ENCODE data around the gene APC.

APC gene

DNA sequence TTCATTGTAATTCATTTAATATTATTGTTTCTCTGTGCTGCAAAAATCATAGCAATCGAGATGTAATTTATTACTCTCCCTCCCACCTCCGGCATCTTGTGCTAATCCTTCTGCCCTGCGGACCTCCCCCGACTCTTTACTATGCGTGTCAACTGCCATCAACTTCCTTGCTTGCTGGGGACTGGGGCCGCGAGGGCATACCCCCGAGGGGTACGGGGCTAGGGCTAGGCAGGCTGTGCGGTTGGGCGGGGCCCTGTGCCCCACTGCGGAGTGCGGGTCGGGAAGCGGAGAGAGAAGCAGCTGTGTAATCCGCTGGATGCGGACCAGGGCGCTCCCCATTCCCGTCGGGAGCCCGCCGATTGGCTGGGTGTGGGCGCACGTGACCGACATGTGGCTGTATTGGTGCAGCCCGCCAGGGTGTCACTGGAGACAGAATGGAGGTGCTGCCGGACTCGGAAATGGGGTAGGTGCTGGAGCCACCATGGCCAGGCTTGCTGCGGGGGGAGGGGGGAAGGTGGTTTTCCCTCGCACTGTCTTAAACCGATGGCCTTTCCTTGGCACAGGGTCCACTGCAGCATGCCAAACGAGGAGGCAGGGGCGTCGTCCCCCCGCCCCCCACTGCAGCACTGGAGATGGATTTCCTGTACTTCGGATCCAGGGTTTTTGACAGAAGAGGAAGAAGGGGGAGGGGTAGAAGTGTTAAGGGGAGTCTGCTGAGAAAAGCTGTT lies at the start of gene APC:
APC (plus strand) TSS at position 423 of the 728 bp plus-strand sequence. CDS start 17,006 bp downstream, outside the sequence.
- in situ Hi-C loops (cut with HindIII; ENCODE audit: low sequenced_read_pairs), result no loop called here

DNA sequence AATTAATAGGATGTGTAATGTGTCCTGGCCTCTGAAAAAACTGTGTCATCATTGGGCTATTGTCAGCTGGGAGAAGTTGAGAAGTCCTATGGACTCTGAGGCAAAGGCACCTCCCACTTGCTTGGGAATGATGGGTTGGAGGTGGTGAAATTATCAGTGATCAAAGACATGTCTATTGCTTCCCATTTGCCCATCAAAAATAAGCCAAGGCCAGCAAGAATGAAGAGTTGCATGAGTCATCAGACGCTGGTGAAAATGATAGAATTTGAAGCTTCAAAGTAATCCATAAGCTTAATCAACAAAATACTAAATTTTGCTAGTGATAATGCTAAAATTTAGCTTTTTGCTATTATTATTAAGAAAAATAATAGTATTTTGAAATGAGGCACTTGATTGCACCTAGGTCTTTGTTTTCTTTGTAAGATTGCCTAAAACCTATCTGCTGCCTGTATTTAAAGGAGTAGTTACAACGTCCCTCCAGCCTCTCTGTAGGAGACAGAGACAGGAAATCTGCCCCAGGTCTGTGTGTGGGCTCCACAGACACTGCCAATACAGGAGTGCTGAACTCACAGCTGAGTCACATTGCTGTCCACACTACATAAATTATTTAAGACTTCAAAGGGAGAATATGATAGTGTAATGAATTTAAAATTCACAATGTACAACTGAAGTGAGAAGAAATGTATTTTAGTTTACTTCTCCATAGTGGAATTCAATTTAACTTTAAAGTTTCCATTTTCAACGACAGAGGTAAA lies 48.4 kb upstream of the APC start:
- in situ Hi-C loops (cut with HindIII; ENCODE audit: low sequenced_read_pairs), result no loop called here

DNA sequence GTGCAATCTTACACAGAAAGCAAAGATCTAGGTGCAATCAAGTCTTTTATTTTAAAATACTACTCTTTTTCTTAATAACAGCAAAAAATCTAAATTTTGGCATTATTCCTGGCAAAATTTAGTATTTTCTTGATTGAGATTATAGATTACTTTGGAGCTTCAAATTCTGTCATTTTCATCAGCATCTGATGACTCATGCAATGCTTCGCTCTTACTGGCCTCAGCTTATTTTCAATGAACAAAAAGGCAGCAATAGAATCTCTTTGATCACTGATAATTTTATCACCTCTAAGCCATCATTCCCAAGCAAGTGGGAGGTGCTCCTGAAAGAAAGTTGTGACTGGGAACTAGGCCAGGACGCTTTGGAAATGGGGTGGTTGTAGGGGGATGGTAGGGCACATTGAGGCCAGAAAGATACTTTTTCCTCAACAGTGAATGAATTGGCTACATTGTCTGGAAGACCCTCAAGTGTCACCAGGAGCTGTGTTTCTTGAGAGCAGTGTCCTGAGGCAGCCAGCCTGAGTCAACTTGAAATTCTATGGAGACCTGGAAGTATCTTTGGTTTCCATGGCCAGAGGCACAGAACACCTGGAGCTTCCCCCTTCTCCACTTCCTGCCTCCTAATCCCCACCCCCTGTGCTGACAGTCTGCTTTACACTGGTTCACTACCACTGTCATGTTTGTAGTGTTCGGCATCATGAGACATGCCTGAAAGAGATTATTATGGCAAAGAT lies 46.9 kb upstream of the APC start:
- in situ Hi-C loops (cut with HindIII; ENCODE audit: low sequenced_read_pairs), result no loop called here

DNA sequence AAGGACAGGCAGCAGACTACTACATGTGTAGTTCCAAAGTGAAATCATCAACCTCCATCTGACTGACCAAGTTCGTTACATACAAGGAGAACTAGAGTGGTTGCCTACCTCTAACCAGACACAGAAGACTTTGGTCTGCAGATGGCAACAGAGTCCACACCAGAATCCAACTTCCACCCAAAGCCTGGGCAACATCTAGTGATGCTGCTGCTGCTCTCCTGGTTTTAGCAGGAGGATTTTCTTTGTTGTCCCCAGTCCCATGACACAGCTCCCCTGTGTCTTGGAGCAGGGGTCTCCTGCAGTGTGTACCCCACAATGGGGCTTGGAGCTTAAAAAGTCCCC lies 46.4 kb upstream of the APC start:
- in situ Hi-C loops (cut with HindIII; ENCODE audit: low sequenced_read_pairs), result no loop called here

DNA sequence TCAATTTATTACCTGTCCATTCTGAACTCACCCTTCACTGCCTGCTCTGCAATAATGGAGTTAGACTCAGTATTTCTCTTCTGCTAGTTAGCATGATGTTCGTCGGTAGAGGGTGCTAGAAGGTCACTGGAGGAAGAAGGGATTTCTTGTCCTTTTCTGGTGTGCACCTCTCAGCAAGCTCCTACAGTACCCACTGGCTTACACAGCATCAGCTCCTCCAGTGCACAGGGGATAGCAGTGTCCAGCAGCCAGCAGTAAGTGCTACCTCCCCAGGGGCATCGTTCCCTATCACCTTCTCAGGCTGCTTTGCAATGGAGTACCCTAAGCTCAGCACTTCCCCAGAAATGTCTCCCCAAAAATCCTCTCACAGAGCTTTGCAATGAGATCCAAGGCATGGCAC lies 45.9 kb upstream of the APC start:
- in situ Hi-C loops (cut with HindIII; ENCODE audit: low sequenced_read_pairs), result no loop called here

DNA sequence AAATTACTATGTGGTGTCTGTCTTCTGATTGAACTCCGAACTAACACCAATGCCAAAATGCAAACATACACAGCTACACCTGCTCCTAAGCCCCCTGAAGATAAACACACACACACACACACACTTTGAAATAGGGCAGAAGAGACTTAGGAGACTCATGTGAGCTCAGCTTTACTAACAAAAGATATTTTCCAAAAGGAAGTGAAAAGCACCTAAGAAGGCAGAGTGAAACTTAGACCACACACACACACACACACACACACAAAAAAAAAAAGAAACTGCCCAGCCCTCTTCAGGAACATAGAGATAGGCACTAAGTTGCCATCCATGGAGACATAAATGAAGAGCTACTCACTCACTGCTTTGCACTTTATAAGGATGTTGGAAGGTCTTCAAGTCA lies 45.2 kb upstream of the APC start:
- in situ Hi-C loops (cut with HindIII; ENCODE audit: low sequenced_read_pairs), result no loop called here

DNA sequence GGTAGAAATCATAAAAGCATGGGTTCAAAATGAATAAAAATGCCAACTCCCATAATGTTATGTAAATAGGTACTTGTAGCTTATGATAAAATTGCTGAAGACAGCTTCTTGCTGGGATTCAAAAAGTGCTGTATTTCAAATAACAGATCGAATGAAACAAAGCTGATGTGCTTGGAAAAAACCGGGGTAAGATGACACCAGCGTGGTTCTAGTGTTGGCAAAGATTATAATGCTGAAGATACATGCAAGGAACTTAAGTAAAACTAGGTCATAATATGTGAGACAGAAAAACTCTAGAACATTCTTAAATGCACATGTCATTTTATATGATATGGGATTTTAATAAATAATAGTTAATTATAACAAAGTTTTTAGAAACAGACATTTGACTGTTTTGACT lies 44.4 kb upstream of the APC start:
- in situ Hi-C loops (cut with HindIII; ENCODE audit: low sequenced_read_pairs), result no loop called here

DNA sequence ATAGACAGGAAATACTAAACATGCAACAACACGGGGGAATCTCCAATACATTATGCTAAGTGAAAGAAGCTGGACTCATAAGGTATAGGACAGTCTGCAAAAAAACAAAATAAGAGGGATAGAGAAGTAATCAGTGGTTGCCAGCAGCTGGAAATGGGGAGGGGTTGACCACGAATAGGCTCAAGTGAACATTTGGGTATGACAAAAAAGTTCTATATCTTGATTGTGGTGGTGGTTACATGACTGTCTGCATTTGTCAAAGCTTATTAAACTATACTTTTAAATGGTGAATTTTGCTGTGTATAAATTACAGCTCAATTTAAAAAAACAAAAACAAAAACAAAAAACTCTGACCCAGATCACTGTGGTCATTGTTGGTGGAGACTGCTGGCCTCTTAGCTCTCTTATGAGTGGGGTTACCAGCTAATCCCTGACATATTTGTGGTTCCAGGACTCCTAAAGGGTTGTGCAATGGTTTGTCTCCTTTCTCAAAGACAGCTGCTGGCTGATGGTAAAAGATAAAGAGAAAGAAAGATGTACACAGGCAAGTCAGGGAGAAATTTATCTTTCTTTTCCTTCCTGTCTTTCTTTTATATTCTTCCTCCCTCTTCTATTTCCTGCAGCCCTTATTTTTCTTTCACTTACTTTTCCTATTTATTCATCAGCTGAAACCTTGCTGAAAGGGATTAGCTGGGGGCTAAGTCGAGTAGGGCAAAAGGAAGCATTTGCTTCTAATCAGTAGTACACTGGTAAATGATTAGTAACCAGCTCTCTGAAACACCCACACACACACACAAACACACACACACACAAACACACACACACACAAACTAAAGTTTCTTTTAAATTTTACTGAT lies 42.6 kb upstream of the APC start:
- in situ Hi-C loops (cut with HindIII; ENCODE audit: low sequenced_read_pairs), result no loop called here

DNA sequence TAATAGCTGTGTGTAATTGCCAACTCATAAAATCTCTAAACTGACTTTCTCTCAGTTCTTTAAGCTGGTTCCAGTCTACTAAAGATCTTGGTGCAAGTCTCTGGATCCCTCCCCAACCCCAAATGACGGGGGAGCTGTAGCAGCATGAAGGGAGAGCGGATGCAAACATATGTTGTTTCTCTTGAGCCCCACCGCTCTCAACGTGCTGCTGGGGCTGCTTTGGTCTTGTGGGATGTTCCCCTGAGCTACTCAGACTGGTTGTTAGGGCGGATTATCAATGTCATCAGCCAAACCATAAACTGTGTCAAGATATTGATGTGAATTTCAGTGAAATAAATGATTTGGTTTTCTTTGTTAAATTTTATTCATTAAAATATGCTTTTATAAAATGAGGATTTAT lies 40.9 kb upstream of the APC start:
- in situ Hi-C loops (cut with HindIII; ENCODE audit: low sequenced_read_pairs), result no loop called here

DNA sequence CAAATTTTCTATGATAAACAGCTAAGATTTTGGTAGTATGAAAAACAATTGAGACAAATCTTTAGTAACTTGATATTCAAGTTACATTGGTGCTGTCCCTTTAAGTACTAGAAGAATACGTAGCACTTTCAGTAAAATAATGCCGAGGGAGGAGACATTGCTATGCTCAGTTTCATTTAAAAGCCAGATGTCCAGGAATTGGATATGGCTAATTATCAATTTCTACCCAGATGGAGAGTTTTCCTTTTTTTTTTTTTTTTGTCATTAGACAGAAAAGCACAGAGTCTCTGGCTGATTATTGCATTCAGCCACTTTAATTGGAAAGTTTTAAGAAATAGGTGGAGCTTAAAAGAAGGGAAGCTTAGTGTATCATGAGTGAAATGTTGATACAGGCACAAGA lies 40.4 kb upstream of the APC start:
- in situ Hi-C loops (cut with HindIII; ENCODE audit: low sequenced_read_pairs), result no loop called here

DNA sequence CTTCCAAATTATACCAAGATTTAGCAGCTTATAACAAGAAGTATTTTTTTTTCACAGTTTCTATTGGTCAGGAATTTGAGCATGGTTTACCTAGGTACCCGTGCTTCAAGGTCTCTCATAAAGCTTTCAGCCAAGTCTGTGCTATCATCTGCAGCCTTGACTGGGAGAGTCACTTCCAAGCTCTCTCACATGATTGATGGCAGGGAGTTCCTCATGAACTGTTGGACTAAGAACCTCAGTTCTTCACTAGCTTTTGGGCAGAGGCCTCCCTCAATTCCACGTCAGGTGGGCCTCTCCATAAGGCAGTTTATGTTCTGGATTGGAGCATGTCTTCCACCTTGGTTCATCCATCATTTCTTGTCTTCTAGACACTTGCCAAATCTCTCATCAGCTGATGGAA lies 39.9 kb upstream of the APC start:
- in situ Hi-C loops (cut with HindIII; ENCODE audit: low sequenced_read_pairs), result no loop called here

DNA sequence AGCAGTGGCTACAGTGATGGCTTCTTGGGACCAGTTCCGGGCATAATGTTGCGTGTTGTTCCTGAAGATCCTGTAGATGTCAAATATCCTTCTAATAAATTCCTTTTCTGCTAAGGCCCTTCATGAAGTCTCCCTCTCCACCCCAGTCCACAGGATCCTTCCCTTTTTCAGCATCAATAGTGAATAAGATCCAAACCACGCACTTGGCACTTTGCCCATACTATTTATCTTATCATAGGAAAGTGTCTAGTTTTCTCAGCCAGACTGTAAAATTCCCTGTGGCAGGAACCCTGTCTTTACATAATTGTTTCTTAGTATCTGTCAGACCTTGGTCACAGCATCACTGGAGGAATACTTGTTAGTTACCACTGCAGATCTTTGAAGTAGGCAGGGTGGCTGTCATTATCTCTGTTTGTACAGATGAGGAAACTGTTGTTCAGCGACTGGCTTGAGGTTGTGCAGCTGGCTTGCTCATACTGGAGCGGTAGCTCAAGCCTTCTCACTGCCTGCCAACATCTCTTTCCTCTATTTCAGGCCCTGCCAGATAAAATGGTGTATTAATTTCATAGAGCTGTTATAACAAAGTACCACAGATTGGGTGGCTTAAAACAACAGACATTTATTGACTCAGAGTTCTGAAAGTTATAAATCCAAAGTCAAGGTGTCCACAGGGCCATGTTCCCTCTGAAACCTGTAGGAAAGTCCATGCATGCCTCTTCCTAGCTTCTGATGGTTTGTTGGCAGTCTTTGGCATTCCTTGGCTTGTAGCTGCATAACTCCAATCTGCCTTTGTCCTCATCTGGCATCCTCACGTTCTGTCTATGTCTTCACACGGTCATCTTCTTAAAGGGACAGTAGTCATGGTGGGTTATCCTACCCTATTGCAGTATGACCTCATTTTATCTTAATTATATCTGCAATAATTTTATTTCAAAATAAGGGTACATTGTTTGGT lies 33.5 kb upstream of the APC start:
- in situ Hi-C loops (cut with HindIII; ENCODE audit: low sequenced_read_pairs), result no loop called here

DNA sequence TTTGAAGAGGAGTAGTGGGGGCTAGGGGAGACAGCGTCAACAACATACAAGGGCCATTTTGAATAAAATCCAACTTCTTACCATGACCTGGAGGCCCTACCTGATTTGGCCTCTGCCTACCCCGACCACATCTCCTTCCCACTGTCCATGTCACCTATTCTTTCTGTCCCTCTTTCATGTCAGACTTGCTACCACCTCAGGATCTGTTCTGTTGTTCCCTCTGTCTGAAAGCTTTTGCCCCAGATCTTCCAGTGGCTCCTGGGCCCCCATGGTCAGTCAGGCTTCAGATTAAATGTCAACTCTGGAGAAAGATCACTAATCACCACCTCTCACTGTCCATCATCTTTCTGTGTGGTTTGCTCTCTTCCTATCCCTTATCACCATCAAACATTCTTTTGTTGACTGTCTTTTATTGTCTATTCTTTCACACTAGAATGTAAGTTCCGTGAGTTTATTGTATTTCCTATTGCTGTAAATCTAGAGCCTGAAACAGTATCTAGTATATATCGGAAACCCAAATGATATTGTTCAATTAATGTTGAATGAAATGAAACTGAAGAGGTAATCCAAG lies 31.2 kb upstream of the APC start:
- in situ Hi-C loops (cut with HindIII; ENCODE audit: low sequenced_read_pairs), result no loop called here

DNA sequence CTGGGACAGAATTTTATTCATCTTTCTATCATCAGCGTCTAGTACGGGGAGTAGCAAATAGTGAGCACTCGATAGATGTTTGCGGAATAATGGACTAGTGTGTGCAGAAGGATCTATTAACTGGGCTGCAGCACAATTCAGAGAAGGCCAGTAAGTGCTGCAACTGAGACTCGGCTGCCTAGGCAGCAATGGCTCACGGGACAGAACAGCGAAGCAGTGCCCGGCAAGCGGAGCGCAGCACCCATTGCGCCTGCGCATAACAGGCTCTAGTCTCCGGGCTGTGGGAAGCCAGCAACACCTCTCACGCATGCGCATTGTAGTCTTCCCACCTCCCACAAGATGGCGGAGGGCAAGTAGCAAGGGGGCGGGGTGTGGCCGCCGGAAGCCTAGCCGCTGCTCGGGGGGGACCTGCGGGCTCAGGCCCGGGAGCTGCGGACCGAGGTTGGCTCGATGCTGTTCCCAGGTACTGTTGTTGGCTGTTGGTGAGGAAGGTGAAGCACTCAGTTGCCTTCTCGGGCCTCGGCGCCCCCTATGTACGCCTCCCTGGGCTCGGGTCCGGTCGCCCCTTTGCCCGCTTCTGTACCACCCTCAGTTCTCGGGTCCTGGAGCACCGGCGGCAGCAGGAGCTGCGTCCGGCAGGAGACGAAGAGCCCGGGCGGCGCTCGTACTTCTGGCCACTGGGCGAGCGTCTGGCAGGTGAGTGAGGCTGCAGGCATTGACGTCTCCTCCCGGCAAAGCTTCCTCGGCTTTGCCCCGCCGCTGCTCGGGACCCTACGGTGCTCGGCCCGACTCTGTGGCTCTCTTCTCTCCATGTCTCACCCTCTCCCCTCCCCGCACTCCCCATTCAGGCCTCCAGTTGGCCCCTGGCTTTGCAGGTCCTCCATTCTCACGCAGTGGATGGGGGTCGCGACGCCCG lies 30.2 kb upstream of the APC start:
- in situ Hi-C loops (cut with HindIII; ENCODE audit: low sequenced_read_pairs), result no loop called here

DNA sequence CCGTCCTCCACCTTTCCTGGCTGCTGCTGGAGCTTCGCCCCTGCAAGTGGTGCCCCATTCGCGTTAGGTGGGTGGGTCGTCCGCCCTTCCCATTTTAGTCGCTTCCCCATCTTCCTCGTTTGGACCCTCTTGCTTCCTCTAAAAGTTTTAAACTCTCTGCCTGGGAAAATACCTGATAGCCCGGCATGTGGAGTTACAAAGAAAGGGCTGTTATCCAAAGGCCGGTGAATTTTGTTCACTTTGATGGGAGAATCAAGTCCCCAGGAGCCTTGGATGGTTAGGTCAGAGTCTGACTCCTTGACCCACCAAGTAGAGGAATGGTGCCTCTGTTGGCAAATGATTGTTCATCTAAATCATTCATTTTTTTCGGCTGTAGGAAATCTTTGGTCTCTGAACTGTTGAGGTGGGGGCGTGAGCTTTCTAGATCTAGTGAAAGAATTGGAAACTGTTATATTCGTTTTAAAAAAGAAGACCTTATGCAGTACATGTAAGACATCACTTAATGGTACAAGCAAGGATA lies 29.5 kb upstream of the APC start:
- in situ Hi-C loops (cut with HindIII; ENCODE audit: low sequenced_read_pairs), result no loop called here

DNA sequence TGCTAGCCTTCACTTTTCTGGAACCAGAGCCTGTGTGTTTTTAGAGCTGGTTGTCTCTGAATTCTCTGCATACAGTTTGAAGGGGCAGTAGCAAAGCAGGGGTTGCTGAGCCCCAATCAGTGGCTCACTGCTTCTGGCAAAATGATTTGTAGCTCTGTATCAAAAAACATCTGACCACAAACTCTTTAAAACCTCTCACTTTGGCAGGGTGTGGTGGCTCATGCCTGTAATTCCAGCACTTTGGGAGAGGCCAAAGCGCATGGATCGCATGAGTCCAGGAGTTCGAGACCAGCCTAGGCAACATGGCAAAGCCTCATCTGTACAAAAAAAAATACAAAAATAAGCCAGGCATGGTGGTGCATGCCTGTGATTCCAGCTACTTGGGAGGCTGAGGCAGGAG lies 28.3 kb upstream of the APC start:
- in situ Hi-C loops (cut with HindIII; ENCODE audit: low sequenced_read_pairs), result no loop called here

DNA sequence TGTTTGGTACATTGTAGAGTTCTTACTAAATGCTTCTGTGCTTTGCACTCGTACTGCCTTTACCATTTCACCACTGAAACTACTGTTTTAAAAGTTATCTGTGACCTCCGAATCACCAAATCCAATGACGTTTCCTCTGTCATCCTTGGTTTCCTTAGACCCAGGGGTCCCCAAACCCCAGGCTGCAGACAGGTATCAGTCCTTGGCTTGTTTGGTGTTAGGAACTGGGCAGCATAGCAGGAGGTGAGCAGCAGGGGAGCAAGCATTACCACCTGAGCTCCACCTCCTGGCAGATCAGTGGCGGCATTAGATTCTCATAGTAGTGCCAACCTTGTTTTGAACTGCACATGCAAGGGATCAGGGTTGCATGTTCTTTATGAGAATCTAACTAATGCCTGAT lies 26.8 kb upstream of the APC start:
- in situ Hi-C loops (cut with HindIII; ENCODE audit: low sequenced_read_pairs), result no loop called here

DNA sequence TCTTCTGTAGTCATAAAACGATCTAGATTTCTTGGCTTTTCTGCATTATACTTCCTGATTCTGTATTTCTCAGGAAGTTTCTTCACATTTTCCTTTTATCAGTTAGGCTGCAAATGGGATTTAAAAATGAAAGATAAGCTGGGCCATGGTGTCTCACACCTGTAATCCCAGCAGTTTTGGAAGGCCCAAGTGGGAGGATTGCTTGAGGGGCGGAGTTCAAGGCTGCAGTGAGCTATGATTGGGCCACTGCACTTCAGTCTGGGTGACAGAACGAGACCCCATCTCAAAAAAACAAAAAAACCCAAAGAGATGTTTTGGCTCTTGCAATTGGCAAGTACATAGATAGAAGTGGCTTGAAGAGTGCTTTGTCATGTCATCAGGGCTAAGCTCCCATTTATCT lies 26.2 kb upstream of the APC start:
- in situ Hi-C loops (cut with HindIII; ENCODE audit: low sequenced_read_pairs), result no loop called here

All from DLD1 (cell line).